ENCODE results near the gene STK38.
"Not testable (repeated sequence)": the region's sequence is repeated elsewhere in the genome, so short reads cannot be mapped to it uniquely, and the experiment has no call there.

The STK38 gene

GRCh38 chr6:36491378-36491965, 55.8 kb downstream of the STK38 start:
- H3K36me3 ChIP-seq (replicated peaks) = peaks cover 48% of the 10 kb centered on the region
- DNase-seq = no peak
- no peak for TF ChIP-seq CTCF (IDR thresholded peaks at IDR 0.05; ENCODE audit: low read depth, low read length, missing control alignments)

GRCh38 chr6:36489426-36489825, 57.9 kb downstream of the STK38 start:
- TF ChIP-seq CTCF (IDR thresholded peaks at IDR 0.05; ENCODE audit: low read depth, low read length, missing control alignments) = no peak
- H3K36me3 ChIP-seq (replicated peaks) = peaks cover 45% of the 10 kb centered on the region
- H3K27ac ChIP-seq = no peak overlapping the region
- in situ Hi-C loops (cut with HindIII; ENCODE audit: low pct_ligation_motif_present, low sequenced_read_pairs) = no loop called here
- DNase-seq = no peak
- H3K27me3 ChIP-seq (replicated peaks) = no peaks in the 10 kb centered on the region
- H3K4me3 ChIP-seq (ENCODE audit: low read depth, low read length) = no peak overlapping the region

More at GRCh38 chr6:36491378-36491965, 55.8 kb downstream of the STK38 start:
- no peak overlapping the region for H3K27ac ChIP-seq
- H3K27me3 ChIP-seq (replicated peaks) = no peaks in the 10 kb centered on the region
- in situ Hi-C loops (cut with HindIII; ENCODE audit: low pct_ligation_motif_present, low sequenced_read_pairs) = no loop called here
- H3K4me3 ChIP-seq (ENCODE audit: low read depth, low read length) = no peak overlapping the region

GRCh38 chr6:36488221-36488620, 59.1 kb downstream of the STK38 start:
- Histone ChIP-seq H3K27ac (no peak overlapping the region), H3K27me3 (replicated peaks) (no peaks in the 10 kb centered on the region), H3K4me3 (ENCODE audit: low read depth, low read length) (no peak overlapping the region), H3K36me3 (replicated peaks) (peaks cover 45% of the 10 kb centered on the region)
- no peak for TF ChIP-seq CTCF (IDR thresholded peaks at IDR 0.05; ENCODE audit: low read depth, low read length, missing control alignments)
- DNase-seq = no peak
- in situ Hi-C loops (cut with HindIII; ENCODE audit: low pct_ligation_motif_present, low sequenced_read_pairs) = no loop called here

DNA sequence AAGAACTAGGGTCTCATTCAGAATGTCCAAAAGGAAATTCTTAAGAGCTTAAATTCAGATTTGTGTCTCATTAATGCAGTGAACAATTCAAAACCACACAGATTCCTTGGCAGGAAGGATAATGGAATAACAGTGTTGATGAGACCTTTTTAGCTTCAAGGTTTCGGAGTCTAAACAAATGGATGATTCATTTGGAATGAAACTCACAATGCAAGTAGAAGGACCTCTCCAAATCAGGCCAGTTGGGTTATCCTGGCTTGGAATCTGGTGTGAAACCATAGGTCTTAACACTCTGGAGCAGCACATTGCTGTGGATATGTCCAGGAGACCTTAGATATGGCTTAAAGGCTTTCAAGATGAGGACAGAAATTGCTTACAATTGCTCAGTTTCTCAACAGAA, 59.6 kb downstream of the STK38 start:
- TF ChIP-seq CTCF (IDR thresholded peaks at IDR 0.05; ENCODE audit: low read depth, low read length, missing control alignments) = no peak
- no peak overlapping the region for H3K4me3 ChIP-seq (ENCODE audit: low read depth, low read length)

DNA sequence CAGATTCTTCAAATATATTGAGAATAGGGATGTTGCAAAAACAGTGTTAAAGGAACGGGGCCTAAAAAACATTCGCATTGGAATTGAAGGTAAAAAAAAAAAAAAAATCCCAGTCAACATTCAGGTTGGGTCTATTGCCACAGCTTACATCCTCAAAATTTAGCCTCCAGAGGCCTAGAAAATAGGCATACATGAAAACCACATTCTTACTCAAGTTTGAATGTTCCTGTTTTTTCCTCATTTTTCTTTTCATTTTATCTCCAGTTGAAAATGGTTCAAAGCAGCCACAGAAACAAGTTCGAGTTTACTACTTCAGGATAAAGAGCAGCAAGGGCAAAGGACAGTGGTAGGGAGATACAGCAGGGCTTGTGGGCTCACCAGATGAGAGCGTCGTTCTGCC, 62.5 kb downstream of the STK38 start:
- no peak overlapping the region for H3K4me3 ChIP-seq (ENCODE audit: low read depth, low read length)
- H3K27me3 ChIP-seq (replicated peaks) = no peaks in the 10 kb centered on the region
- TF ChIP-seq CTCF (IDR thresholded peaks at IDR 0.05; ENCODE audit: low read depth, low read length, missing control alignments) = no peak
- H3K27ac ChIP-seq = no peak overlapping the region
- in situ Hi-C loops (cut with HindIII; ENCODE audit: low pct_ligation_motif_present, low sequenced_read_pairs) = no loop called here
- DNase-seq = no peak
- peaks cover 68% of the 10 kb centered on the region for H3K36me3 ChIP-seq (replicated peaks)

More for the DNA sequence above, 59.6 kb downstream of the STK38 start:
- in situ Hi-C loops (cut with HindIII; ENCODE audit: low pct_ligation_motif_present, low sequenced_read_pairs) = no loop called here
- no peak for DNase-seq
- H3K27ac ChIP-seq = no peak overlapping the region
- H3K36me3 ChIP-seq (replicated peaks) = peaks cover 45% of the 10 kb centered on the region
- H3K27me3 ChIP-seq (replicated peaks) = no peaks in the 10 kb centered on the region

DNA sequence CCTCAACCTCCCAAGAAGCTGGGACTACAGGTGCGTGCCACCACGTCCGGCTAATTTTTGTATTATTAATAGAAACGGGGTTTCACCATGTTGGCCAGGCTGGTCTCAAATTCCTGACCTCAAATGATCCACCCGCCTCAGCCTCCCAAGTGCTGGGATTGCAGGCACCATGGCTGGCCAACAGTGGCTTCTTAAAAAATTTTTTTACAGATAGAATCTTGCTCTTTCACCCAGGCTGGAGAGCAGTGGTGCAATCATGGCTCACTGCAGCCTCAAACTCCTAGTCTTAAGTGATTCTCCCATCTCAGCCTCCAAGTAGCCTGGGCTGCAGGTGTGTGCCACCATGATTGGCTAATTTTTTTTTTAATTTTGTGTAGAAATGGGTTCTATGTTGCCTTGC, 64.0 kb downstream of the STK38 start:
- H3K27me3 ChIP-seq (replicated peaks); DNase-seq; H3K4me3 ChIP-seq (ENCODE audit: low read depth, low read length); in situ Hi-C loops (cut with HindIII; ENCODE audit: low pct_ligation_motif_present, low sequenced_read_pairs); H3K27ac ChIP-seq: not testable (repeated sequence)
- peaks cover 63% of the 10 kb centered on the region for H3K36me3 ChIP-seq (replicated peaks)
